Hippocampal formation (tissue), 2 donors: Measurements from ENCODE around the gene GSTM3.

Experiments
- DNase-seq, 2 donors: peaks; one replicate each; lab custom pipeline; 2025; lab: John Stamatoyannopoulos, UW

Gene GSTM3

DNA sequence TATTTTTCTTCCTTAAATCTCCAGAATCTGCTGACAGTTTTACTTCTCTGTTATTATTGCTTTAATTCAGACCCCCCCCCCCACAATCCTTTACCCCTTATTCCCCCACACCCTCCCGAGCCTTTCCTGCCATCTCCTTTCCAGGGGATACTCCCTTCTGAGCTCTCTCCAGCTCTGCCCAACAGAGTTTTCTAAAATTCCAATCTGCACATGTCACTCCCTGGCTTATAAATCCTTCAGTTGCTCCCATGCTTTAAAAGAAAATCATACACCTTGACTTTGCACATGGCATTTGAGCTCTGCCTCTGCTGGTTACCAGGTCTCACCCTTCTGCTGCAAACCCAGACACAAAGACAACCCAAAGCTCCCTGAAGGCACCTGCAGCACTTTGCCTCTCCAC, 34.6 kb upstream of the GSTM3 start:
- no peak for DNase-seq

DNA sequence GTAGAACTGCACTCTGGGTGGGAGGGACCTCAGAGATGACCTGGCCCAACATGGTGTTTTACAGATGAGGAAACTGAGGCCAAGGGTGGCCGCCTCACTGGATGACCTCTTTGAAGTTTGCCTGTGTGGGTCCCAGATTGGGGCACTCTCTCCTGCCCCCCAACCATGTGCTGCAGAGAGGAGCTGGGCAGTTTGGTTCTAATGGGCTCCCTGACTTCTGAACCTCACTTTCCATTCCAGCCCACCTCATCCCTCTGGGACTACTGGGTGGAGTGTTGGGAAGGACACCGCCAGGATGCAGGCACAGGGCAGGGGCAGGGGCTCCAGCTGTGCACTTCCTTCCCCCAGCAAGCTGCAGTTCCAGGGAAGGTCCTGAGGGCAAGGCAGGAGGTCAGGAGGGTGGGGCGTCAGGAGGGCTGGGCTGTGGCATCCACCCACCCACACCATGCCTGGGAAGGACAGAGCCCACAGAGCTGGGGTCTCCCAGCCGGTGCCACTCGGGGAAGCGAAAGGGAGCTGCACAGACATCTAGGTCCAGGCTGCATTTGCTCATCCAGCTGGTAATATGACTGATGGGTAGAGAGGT, 33.2 kb upstream of the GSTM3 start:
- DNase-seq, result no peak

DNA sequence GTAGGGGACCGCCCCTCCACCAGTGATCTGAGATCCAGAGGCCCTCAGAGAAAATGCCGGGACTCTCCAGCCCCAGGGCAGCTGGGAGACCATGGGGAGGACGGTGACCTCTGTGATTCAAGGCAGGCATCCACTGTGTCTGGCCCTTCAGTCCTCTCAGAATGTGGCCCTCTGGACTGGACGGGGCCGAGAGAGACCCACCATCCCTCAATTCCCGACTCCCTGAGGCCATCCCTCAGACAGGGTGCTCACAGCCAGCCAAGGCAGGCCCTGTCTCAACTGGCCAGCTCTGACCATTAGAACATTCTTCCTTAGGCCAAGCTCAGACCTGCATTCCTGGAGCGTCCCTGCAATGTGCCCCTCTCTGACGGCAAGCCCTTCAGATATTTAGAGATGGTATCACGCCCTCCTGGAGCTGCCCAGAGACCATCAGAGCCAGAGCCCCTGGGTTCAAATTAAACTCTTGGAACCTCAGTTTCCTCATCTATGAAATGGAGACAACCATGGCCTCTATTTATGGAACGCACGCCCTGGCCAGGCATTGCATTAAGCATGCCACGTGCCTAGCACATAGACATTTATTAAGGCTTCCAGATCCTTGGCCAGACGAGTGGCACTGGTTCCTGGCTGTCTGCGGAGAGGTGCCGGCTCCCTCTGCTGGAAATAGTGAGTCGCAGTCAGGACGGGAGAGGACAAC, 32.5 kb upstream of the GSTM3 start:
- DNase-seq, result peak; percentile 72 to 76

DNA sequence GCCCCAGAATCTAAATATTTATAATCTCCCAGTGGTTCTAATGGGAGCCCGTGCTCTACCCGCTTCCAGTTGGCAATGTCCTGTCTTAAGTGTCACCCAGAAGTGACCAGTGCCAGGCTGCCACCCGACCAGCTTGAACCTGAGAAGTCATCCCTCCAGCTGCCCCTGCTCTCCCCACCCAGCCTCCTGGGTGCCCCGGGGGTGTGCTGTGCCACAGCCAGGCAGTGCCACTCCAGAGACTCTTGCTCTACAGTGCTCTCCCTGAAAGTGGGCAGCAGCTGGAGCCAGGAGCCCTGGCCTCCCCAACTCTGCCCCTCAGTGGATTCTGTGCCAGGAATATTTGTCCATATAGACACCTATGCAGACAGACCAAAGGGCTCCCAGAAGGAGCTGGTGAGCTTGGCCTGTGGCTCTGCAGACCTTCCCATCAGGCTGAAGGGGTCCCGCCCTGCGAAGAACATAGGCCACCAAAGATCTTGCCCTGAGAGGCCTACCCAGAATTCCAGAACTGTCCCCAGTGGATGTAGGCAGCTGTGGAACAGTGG, 31.9 kb upstream of the GSTM3 start:
- DNase-seq, result no peak

DNA sequence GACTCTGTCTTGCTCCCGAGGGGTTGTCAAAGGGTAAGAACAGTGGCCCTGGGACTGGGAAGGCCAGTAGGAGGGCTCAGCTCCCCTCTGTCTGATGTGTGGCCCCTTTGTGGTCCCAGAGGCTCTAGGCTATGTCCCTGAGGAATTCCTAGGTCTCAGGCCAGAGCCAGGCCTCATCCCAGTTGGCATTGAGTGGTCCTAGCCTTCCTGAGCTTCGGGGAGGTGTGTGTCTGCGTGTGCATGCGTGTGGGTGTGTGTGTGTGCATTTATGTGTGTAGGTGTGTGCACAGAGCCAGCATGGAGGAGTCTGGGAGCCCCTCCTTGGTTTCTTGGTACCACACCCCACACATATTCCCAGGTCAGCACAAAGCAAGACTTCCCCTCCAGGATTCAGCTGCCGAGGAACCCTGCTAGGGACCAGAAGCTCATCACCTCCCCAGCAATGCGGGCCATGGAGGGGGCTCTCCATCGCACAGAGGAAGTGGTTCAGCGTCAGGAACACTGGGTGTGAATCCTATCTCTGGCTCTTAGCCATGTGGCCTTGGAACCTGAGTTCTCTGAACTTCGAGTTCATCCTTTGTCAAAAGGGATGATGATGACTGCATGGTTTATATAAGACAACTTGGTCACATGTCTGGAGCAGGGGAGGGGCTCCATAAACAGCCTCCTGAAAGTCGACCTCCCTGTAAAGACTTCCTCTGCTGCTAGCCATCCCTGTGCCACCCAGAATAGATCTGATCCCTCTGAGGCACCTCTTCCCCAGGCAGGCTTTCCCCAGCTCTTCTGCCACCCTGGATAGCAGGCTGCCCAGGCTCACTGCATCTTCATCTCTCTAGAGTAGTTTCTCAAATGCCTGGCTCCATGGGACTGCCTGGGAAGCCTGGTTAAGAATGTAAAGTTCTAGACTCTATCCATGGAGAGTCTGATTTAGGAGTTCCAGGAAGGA, 31.1 kb upstream of the GSTM3 start:
- DNase-seq, result no peak

DNA sequence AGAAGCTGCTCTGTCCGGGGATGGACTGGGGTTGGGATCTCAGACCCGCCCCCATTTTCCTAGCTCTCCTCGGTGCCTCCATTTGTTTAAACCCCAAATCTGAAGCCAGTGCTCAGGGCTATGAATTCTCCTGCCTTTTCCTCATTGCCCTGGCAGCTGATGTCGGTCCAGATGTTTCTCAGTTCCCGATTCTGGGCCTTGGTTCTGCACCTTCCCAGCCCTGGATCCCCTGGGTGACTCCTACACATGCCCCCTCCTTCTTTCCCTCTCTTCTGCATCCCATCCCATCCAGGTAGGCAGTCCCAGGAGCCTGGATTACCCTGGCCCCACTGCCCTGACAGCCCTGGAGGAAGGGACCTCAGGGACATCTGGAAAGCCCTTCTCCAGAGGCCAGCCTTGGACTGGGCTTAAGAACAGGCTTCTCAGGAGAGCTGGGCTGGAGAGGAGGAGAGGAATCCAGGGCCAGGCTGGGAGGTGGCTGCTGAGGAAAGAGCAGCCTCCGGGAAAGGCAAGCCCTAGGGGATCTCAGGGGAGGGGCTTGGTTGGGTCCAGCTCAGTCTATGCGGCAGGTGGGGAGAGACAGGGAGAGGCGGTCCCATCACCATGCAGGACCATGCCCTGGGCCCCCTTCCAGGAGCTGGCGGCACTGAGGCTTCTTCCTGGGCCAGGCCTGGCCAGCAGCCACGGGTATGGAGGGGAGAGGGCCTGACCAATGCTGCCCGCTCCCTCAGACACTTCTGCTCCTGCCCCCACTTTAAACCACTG, 29.7 kb upstream of the GSTM3 start:
- peak; percentile 58 to 70 for DNase-seq

DNA sequence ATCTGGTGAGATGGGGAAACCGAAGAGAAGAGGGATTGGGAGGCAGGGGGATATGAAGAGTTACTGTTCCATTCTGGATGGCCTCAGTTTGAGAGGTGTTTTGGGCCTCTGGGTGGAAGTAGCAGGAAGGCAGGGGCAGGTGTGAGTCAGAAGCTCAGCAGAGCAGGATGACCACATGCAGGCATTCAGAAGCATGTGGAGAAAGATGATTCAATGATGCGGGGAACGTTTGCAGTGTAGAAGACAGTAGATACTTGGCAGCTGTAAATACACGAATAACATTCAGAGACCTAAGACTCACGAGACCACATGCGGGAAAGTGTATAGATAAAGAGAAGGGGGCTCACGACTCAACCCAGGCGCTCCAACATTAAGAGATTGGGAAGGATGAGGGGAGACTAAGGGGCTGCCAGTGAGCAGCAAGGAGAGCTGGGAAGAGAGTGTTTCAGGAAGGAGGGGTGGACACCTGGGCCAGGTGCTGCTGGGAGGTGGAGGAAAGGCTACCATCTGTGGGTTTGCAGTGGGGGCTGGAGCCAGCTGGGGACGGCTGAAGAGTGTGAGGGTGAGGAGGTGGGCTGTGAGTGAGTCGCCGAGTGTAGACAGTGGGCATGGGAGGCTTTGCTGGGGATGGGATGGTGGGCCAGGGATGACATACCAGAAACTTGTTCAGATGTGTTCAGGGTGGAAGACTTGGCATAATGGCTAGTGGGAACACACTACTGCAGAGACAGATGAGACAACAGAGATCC, 28.7 kb upstream of the GSTM3 start:
- DNase-seq, result no peak

DNA sequence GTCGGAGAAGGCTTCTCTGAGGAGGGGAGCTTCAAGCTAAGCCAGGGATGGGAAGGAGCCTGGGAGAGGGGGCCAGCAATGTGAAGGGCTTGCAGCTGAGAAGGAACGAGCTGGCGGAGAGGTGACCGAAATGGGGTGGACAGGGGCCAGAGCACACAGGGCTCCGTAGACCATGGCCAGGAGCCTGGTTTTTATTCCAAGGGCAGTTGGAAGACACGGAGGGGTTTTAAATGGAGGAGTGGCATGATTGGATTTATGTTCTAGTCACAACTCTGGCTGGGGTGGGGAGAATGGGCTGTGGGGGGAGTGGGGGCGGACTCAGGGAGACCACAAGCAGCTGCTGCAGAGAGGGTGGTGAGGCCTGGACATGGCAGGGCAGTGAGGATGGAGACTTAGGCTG, 28.0 kb upstream of the GSTM3 start:
- no peak for DNase-seq

DNA sequence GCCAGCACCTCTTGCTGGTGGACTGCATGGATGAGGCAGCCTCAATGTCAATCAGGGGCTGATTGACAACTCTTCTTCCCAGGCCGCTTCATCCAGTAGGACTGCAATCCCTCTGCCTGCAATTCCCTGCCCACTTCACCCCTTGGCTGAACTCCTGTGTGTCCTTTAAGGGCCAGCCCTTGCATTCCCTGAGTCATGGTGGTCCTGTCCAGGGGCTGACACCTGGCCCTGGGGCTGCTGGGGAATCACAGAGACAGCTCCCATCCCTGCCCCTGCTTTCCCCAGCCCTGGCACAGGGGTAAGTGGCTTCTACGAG, 27.5 kb upstream of the GSTM3 start:
- no peak for DNase-seq

DNA sequence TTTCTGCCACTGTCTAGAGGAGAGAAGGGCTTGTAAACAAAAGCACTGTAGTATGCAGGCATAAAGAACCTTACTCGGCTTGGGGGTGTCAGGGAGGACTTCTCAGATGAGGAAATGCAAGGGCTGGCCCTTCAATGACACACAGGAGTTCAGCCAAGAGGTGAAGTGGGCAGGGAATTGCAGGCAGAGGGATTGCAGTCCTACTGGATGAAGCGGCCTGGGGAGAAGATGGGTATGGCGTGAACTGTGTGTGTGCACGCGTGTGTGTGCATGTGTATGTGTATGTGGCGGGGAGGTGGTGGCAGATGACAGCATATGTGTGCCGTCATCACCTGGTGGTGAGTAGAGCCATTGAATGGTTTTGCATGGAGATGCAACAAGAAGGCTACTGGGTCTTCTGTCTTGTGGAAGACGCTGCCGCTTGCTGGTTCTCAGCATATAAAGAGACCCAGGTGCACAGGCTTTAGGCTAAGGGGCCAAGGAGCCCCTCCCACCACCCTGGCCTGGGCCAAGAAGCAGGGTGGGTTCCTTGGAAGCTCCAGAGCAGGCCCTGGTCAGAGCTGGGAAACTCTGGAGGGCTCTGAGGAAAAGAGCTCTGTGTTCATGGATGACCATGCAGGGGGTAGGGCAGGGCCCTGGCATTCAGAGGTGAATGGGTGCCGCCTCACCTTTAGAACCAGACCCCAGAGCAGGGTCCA, 26.9 kb upstream of the GSTM3 start:
- no peak for DNase-seq

DNA sequence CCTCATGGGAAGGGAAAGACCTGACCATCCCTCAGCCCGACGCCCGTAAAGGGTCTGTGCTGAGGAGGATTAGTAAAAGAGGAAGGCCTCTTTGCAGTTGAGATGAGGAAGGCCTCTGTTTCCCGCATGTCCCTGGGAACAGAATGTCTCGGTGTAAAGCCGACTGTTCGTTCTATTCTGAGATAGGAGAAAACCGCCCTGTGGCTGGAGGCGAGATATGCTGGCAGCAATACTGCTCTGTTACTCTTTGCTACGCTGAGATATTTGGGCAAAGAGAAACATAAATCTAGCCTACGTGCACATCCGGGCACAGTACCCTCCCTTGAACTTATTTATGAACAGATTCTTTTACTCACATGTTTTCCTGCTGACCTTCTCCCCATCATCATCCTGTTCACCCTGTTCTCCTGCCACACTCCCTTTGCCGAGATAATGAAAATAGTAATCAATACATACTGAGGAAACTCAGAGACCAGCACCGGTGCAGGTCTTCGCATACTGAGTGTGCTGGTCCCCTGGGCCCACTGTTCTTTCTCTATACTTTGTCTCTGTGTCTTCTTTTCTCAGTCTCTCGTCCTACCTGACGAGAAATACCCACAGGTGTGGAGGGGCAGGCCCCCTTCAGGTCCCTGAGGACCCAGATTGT, 26.3 kb upstream of the GSTM3 start:
- peak; percentile 4 to 9 for DNase-seq

DNA sequence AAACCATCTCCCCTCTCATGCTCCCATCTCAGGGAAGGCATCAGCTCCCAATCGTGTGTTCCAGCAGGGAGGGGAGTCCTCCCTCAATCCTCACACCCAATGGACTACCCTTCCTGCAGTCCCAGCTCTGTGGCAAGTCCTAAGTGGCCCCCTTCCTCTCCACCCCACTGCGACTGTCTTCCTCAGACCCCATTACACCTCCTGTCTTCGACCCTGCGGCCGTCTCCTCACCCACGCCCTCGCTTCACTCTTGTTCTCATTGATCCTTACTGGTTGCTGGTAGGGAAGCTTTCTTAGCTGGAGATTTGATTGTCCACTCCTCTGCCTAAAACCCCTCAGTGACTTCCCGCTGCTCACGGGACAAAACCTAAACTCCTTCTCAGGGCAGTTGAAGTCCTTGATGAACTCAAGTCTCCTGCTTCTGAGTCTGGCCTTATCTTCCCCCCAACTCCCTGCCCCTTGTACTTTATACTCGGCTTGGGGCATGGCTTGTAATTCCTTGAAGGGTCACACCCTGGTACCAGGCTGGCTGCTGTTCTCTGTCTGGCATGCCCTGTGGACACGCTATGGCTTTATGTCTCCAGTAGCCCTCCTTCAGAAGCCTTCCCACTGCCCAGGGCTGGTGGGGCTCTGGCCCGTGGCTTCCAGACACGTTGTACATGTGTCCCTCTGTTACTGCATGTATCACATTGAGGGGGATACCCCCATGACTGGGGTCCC, 25.2 kb upstream of the GSTM3 start:
- no peak for DNase-seq

DNA sequence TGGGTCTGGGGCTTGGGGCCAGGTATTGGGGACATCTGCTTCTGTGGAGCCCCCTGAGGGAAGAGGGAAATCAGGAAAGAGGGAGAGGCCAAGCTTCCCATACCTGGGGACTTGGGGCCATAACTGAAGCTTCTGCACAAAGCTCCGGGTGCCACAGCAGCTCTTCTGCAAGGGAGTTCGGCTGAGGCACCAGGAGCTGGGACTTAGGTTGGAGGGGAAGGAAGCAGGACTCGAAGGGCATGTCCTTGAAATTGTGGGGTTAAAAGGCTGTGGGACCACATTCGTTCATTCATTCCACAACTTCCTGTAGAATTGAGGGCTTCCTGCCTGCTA, 24.6 kb upstream of the GSTM3 start:
- DNase-seq, result no peak

DNA sequence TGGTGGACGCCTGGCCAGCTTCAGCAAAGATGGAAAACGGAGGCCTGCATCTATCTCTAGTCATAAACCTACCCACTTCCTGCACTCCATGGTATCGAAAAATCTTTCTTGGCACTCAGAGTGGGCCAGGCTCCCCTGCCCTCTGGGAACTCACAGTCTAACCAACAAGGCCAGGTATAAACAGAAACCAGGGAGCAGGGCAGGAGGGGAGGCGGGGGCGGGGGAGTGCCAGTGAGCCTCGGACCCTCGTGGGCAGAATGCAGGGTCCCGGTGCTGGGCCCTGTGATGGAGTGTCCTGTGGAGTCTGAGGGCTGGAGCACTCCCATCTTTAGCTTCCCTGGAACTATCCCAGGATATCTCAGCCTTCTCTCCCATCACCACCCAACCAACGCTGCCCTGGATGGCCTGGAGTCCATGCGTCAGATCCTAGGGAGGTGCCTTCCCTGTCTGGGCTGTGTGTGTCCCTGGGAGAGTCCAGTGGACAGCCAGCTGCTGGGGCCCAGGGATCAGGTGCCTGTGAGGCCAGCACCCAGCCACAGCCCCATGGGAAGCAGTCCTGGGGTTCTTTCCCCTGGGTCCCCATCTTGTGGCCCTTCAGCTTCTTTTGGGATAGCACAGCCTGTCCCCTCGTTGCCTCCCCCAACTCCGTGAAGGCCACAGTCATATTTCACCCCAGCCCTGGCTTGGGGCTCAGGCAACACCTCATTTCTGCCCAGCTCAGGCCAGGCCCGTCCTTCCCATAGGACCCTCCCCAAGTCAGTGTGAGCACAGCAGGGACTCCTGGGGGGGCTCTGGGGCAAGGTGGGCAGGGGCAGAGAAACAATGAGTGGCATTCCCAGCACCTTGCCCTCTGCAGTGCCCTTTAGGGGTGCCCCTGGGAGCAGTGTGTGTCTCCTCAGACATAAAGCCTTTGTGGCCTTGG, 24.0 kb upstream of the GSTM3 start:
- no peak for DNase-seq

DNA sequence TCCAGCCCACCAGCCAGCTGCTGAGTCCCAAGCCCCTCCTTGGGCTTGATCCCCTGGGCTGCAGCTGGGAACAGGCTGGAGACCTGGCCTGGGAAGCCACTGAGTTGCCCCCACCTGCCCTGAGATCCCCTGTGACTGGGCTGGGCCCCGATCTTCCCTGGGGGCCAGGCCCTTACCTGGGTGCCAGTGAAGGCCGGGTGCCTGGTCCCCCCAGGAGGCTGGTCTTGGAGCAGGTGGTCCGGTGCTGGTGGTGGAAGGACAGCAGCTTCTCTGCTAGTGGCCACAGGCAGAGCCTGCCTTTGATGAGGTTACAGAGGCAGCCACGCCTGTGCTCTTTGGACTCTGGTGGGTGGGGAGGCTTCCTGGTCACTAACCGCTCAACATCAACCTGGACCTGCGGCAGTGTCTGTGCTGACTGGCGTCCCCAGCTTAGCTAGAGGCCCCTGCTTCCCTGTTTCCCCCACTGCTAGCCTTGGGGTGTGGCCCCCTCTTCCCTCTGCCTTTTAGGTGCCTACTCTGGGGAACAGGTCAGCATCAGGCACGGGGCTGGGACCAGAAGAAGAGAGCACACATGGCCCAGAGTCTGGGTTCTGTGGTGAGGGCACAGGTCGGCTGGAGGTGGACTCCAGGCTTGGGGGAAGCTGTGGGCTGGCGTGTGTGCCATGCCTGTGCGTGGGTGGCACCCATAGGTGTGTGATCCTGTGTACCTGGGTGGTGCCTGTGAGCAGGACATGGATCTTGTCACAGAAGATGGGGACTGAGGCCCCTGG, 23.0 kb upstream of the GSTM3 start, which contains the start of gene EPS8L3:
Gene EPS8L3, minus strand, starts transcription at position 278 of the 770 bp plus-strand sequence. CDS start 2,174 bp downstream, outside the sequence.
- DNase-seq, result no peak

DNA sequence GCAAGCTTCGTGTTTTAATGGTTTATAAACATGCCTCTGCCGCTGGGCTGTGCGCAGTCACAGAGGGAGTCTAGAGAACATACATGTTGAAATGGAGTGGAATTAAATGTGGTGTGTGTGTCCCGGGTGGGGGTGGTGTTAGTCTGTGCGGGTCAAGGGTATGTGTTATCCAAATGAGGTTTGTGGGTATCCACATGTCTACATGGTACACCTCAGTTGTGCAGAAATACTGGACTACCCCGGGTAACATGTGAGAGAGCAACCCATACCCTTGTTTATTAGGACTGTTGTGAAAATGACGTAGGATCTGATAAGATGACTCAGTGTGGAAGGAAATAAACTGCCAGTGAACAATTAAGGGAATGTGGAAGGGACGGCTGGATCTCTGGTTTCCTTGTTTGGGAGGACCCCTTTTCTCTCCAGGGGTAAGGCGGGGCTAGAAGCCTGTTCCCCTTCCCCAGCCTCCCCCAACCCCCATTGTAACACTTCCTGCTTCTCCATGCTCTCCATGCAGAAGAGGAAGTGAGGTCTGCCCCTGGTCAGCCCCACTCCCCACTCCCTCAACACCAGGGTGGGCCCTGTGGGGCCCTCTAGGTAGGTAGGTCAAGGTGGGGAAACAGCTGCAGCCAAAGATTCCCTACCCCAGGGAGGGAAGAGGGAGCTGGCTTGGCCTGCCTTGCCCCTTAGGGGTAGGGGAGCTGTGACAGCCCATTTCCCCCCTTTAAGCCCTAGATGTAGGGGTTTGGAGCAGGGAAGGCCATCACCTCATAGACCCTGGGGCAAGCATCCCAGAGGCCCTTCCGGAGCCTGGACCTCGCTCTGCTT, 22.2 kb upstream of the GSTM3 start:
- DNase-seq, result no peak
